Hepatocyte (in vitro differentiated cells): ENCODE data around the gene BEST1. TPM values are rescaled to one million over a fixed set of nuclear protein-coding genes. Genes with fewer than 3 reads are reported as not detected.

Experiments
- DNase-seq: peaks from one replicate; pipeline ENCODE4 v3.0.0-alpha.2; 2016; ENCODE audit warnings: low spot score
- H2AFZ ChIP-seq: fragments of 200-600 bp; sonication (generic); 2 replicates; pipeline ENCODE4 v1.6.0; 2016; ENCODE audit warnings: antibody characterized with exemption, mild to moderate bottlenecking
- H3K27ac ChIP-seq: fragments of 200-600 bp; sonication (generic); 2 replicates; pipeline ENCODE4 v1.5.1; 2016; ENCODE audit warnings: mild to moderate bottlenecking
- H3K27me3 ChIP-seq: fragments of 200-600 bp; sonication (generic); 2 replicates; pipeline ENCODE4 v1.6.1; 2016
- H3K36me3 ChIP-seq: fragments of 200-600 bp; sonication (generic); replicated peaks from 2 replicates; pipeline ENCODE4 v1.5.1; 2016; ENCODE audit warnings: low read depth; ENCODE audit not compliant: insufficient read depth
- H3K4me1 ChIP-seq: fragments of 200-600 bp; sonication (generic); 2 replicates; pipeline ENCODE4 v1.5.1; 2016; ENCODE audit warnings: mild to moderate bottlenecking, moderate library complexity; ENCODE audit not compliant: insufficient read depth
- H3K4me2 ChIP-seq: fragments of 200-600 bp; sonication (generic); 2 replicates; pipeline ENCODE4 v1.6.0; 2016
- H3K4me3 ChIP-seq: fragments of 200-600 bp; sonication (generic); 2 replicates; pipeline ENCODE4 v1.5.1; 2016; ENCODE audit warnings: mild to moderate bottlenecking
- H3K79me2 ChIP-seq: fragments of 200-600 bp; sonication (generic); 2 replicates; pipeline ENCODE4 v1.6.0; 2017; ENCODE audit warnings: mild to moderate bottlenecking
- H3K9me2 ChIP-seq: fragments of 200-600 bp; sonication (generic); replicated peaks from 2 replicates; pipeline ENCODE4 v1.6.0; 2017; ENCODE audit warnings: mild to moderate bottlenecking; ENCODE audit not compliant: insufficient read depth
- H3K9me3 ChIP-seq: fragments of 200-600 bp; sonication (generic); 2 replicates; pipeline ENCODE4 v1.5.1; 2016; ENCODE audit warnings: low read depth, mild to moderate bottlenecking
- H4K20me1 ChIP-seq: fragments of 200-600 bp; sonication (generic); 2 replicates; pipeline ENCODE4 v1.6.0; 2016; ENCODE audit warnings: mild to moderate bottlenecking; ENCODE audit not compliant: insufficient read depth, poor library complexity, severe bottlenecking
- CTCF ChIP-seq: fragments of 200-600 bp; sonication (generic); IDR thresholded peaks from 2 replicates; pipeline ENCODE4 v1.5.1; 2016; ENCODE audit warnings: antibody characterized with exemption, mild to moderate bottlenecking; ENCODE audit not compliant: poor library complexity
- EZH2 ChIP-seq: fragments of 200-600 bp; sonication (generic); IDR thresholded peaks from 2 replicates; pipeline ENCODE4 v1.6.1; 2016; ENCODE audit warnings: antibody characterized with exemption, mild to moderate bottlenecking, borderline replicate concordance
- EZH2phosphoT487 ChIP-seq: fragments of 200-600 bp; sonication (generic); IDR thresholded peaks from one replicate; pipeline ENCODE4 v1.6.1; 2018; ENCODE audit warnings: antibody characterized with exemption, mild to moderate bottlenecking, low read depth, moderate library complexity; ENCODE audit not compliant: unreplicated experiment, severe bottlenecking
- WGBS: methylation state at CpG from one replicate; pipeline ENCODE4 v1.1.6; 2016; ENCODE audit warnings: low lambda C conversion rate; ENCODE audit errors: missing lambda C conversion rate; 5-methylcytosine and 5-hydroxymethylcytosine counted together
- polyA plus RNA-seq: library from polyadenylated mRNA; unstranded; fragments of >200 nt; fragmentation: Nextera tagmentation; extraction: Ambion mirVana; gene quantifications from 2 replicates; pipeline ENCODE4 v1.2.1, GENCODE V29; 2016
- total RNA-seq: library from RNA; depleted of rRNA; stranded (reverse); fragments of >200 nt; gene quantifications from 2 replicates; pipeline ENCODE4 v1.2.3, GENCODE V29; 2014

The BEST1 gene
- total and polyA plus RNA-seq, 2 experiments from 2014 or later, result 3.5 to 5.7 TPM

GRCh38 chr11:61912991-61913698 is 37.0 kb upstream of the BEST1 start:
- Histone ChIP-seq H3K36me3 (no peaks in the 10 kb centered on the region), H4K20me1 (no peaks in the 10 kb centered on the region), H3K27ac (no peak overlapping the region), H2AFZ (no peak overlapping the region), H3K9me2 (no peaks in the 10 kb centered on the region), H3K9me3 (no peaks in the 10 kb centered on the region), H3K27me3 (no peaks in the 10 kb centered on the region), H3K4me2 (no peak overlapping the region), H3K4me1 (peaks cover 11% of the 10 kb centered on the region), H3K4me3 (no peak overlapping the region), H3K79me2 (peaks cover 18% of the 10 kb centered on the region)
- DNase-seq, result no peak
- no peak for TF ChIP-seq CTCF
- no peak for TF ChIP-seq EZH2
- no peak for TF ChIP-seq EZH2phosphoT487
- WGBS, result 92% methylated on average over 18 of the region's 18 CpGs

- peaks cover 7% of the 10 kb centered on the region for H3K4me1 ChIP-seq
- no peaks in the 10 kb centered on the region for H3K36me3 ChIP-seq
- H3K4me2 ChIP-seq, result no peak overlapping the region
- no peak overlapping the region for H2AFZ ChIP-seq
- H3K27ac ChIP-seq, result no peak overlapping the region
- H3K4me3 ChIP-seq, result no peak overlapping the region
- TF ChIP-seq CTCF (no peak), EZH2phosphoT487 (no peak), EZH2 (no peak)
- 91% methylated on average over 8 of the region's 8 CpGs for WGBS
- H3K9me3 ChIP-seq, result no peaks in the 10 kb centered on the region
- DNase-seq, result no peak
- H4K20me1 ChIP-seq, result no peaks in the 10 kb centered on the region
- no peaks in the 10 kb centered on the region for H3K27me3 ChIP-seq
- peaks cover 19% of the 10 kb centered on the region for H3K79me2 ChIP-seq
- no peaks in the 10 kb centered on the region for H3K9me2 ChIP-seq
These were observed 36.3 kb upstream of the BEST1 start for GRCh38 chr11:61913699-61914395.

DNA sequence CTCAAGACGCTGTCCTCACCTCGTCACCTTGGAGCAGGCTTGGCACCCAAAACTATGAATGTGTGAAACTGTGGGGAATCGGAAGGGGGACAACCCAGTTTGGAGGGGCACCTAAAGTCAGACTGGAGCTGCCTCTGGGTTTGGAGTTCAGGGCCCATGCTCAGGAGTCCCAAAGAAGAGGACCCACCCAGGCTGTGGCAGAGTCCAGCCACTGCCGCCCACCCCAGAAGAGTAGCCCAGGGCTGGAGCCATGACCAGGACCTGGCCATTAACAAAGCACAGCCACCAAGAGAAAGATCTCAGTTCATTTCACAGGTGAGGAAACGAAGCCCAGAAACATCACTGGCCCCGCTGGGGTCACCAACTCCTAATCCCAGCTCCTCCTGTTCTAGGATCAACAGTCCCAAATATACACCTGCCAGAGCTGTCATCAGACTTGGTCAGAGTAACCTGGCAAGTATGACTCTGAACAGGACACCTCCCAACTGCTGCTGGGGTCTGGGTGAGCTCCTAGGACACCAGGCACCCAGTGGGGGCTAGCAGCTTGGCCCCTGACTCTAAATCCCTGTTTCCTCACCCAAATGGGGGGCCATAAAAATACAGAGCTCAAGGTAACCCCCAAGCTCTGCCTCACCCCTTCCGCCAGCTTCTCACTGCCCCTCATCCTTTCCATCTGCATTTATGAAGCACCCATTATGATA is 35.5 kb upstream of the BEST1 start:
- 93% methylated on average over 7 of the region's 7 CpGs for WGBS

More for the DNA sequence above, 35.5 kb upstream of the BEST1 start:
- no peaks in the 10 kb centered on the region for H3K9me3 ChIP-seq
- H3K4me3 ChIP-seq, result no peak overlapping the region
- no peak overlapping the region for H3K4me2 ChIP-seq
- peaks cover 19% of the 10 kb centered on the region for H3K79me2 ChIP-seq
- no peaks in the 10 kb centered on the region for H3K36me3 ChIP-seq
- no peaks in the 10 kb centered on the region for H4K20me1 ChIP-seq
- H3K4me1 ChIP-seq, result peaks cover 8% of the 10 kb centered on the region
- no peaks in the 10 kb centered on the region for H3K9me2 ChIP-seq
- no peak for DNase-seq
- no peak for TF ChIP-seq EZH2
- TF ChIP-seq EZH2phosphoT487, result no peak
- no peak for TF ChIP-seq CTCF
- H2AFZ ChIP-seq, result no peak overlapping the region
- no peak overlapping the region for H3K27ac ChIP-seq
- no peaks in the 10 kb centered on the region for H3K27me3 ChIP-seq
